Esophagus muscularis mucosa (tissue), 4 donors: ENCODE data around the gene IFNLR1. TPM values are rescaled to one million over a fixed set of nuclear protein-coding genes. Genes with fewer than 3 reads are reported as not detected.

Source experiments
- DNase-seq: peaks from one replicate; pipeline ENCODE4 v3.0.0-alpha.2; 2017; ENCODE audit errors: extremely low spot score
- H3K27ac ChIP-seq, 4 donors: fragments of 200-600 bp; sonication (generic); replicated peaks in 1 of 4; 1 replicate in 3 of 4; 2 replicates in 1 of 4; pipeline ENCODE4 v1.5.1; 2016 to 2019; ENCODE audit warnings: mild to moderate bottlenecking in 1 of 4
- H3K27me3 ChIP-seq, 4 donors: fragments of 200-600 bp; sonication (generic); one replicate each; pipeline versions ENCODE4 v1.5.1 to v1.6.0; 2016 to 2019
- H3K36me3 ChIP-seq, 4 donors: fragments of 200-600 bp; sonication (generic); one replicate each; pipeline ENCODE4 v1.5.1; 2016 to 2019
- H3K4me1 ChIP-seq, 4 donors: fragments of 200-600 bp; sonication (generic); one replicate each; pipeline ENCODE4 v1.5.1; 2016 to 2019
- H3K4me3 ChIP-seq, 4 donors: fragments of 200-600 bp; sonication (generic); 1 replicate in 2 of 4; 2 replicates in 2 of 4; pipeline ENCODE4 v1.5.1; 2016 to 2019; ENCODE audit warnings: mild to moderate bottlenecking in 4 of 4, moderate library complexity in 1 of 4
- H3K9me3 ChIP-seq, 4 donors: fragments of 200-600 bp; sonication (generic); 1 replicate in 3 of 4; 2 replicates in 1 of 4; pipeline ENCODE4 v1.5.1; 2016 to 2019
- EP300 ChIP-seq: sonication (generic); formaldehyde crosslinking; IDR thresholded peaks from one replicate; pipeline ENCODE4 v1.6.1; 2017; ENCODE audit warnings: antibody characterized with exemption
- POLR2A ChIP-seq: fragments of 450-650 bp; IDR thresholded peaks from one replicate; pipeline ENCODE4 v1.6.1; 2017; ENCODE audit warnings: antibody characterized with exemption, moderate library complexity, mild to moderate bottlenecking, low read depth
- POLR2AphosphoS5 ChIP-seq, 2 donors: sonication (generic); formaldehyde crosslinking; IDR thresholded peaks; one replicate each; pipeline ENCODE4 v1.6.1; 2017; ENCODE audit warnings: antibody characterized with exemption in 2 of 2
- WGBS: methylation state at CpG from one replicate; pipeline ENCODE4 v1.1.5; 2018; 5-methylcytosine and 5-hydroxymethylcytosine counted together
- intact Hi-C: fragments of 100-400 bp; cut with DNase I; formaldehyde crosslinking; loops from one replicate; pipeline ENCODE4 v1.15.1; 2023
- total RNA-seq, 4 donors: library from RNA; depleted of rRNA; stranded (reverse); fragments of >200 nt; gene quantifications; one replicate each; pipeline versions ENCODE4 v1.1.0 to v1.2.1, GENCODE V29; 2016
- TF ChIP-seq, protein P1 (sequence below), 3 experiments: fragments of 200-600 bp in 2 of 3; fragments of 450-650 bp in 1 of 3; sonication (generic) in 2 of 3; IDR thresholded peaks; one replicate each; pipeline ENCODE4 v1.5.1; 2017 to 2019; ENCODE audit warnings: antibody characterized with exemption in 3 of 3, mild to moderate bottlenecking in 2 of 3, moderate library complexity in 1 of 3

The IFNLR1 gene
- total RNA-seq, 4 donors from 2014 or later: 0.50 to 2.0 (median 1.2) TPM

DNA sequence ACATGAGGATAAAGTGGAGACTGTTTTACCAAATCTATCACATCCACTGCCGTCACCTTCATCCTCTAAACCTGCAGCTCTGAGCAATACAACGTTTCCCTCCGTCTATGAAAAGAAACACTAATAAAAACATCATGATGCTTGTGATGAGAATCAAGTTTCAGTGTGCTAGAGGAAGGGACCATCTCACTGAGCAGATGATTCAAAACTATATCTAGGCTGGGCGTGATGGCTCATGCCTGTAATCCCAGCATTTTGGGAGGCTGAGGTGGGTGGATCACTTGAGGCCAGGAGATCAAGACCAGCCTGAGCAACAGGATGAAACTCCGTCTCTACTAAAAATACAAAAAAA, 60.4 kb downstream of the IFNLR1 start:
- intact Hi-C loops: no loop called here
- peaks cover 0 to 6% (median 0%) of the 10 kb centered on the region in 4 donors for H3K4me1 ChIP-seq
- DNase-seq: no peak
- H3K27me3 ChIP-seq: no peaks in the 10 kb centered on the region
- TF ChIP-seq, protein P1, sequence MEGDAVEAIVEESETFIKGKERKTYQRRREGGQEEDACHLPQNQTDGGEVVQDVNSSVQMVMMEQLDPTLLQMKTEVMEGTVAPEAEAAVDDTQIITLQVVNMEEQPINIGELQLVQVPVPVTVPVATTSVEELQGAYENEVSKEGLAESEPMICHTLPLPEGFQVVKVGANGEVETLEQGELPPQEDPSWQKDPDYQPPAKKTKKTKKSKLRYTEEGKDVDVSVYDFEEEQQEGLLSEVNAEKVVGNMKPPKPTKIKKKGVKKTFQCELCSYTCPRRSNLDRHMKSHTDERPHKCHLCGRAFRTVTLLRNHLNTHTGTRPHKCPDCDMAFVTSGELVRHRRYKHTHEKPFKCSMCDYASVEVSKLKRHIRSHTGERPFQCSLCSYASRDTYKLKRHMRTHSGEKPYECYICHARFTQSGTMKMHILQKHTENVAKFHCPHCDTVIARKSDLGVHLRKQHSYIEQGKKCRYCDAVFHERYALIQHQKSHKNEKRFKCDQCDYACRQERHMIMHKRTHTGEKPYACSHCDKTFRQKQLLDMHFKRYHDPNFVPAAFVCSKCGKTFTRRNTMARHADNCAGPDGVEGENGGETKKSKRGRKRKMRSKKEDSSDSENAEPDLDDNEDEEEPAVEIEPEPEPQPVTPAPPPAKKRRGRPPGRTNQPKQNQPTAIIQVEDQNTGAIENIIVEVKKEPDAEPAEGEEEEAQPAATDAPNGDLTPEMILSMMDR (IDR thresholded peaks at IDR 0.05): no peak
- TF ChIP-seq EP300 (no peak), POLR2A (no peak), POLR2AphosphoS5 (IDR thresholded peaks at IDR 0.05) (no peak)
- 83% methylated on average over 5 of the region's 5 CpGs for WGBS
- no peaks in the 10 kb centered on the region for H3K36me3 ChIP-seq
- H3K9me3 ChIP-seq: peaks cover 0 to 16% (median 7%) of the 10 kb centered on the region in 4 donors
- no peak overlapping the region for H3K4me3 ChIP-seq
- no peak overlapping the region for H3K27ac ChIP-seq

DNA sequence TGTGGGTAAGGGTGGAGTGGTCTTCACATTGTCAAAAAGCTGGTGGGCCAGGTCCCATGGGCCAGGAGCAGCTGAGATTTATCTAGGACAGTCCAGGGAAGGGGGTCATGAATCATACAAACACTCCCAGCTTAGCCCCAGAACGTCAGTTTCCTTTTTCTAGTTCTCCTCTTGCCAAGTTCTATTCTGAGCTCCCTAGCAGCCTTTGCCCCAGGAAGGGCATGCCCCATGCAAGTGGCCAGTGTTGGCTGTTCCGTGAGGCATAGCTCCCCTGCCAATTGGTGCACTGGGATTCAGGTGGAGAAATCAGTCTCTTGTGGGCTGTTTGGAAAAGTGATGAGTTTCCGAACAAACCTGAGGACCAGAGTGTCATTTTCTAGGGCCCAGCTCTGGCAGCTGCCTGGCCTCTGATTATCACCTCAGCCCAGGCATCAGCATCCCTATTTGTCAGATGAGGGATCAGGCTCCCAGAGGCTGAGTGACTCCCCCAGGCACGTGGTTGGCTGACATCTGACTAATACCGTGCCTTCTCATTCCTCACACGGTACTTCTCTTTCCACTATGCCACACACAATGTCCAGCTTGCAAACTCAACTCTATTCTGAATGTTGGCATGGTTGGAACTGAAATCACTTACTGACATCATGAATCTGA, 60.9 kb downstream of the IFNLR1 start:
- Histone ChIP-seq H3K36me3 (no peaks in the 10 kb centered on the region), H3K27ac (no peak overlapping the region), H3K4me3 (no peak overlapping the region), H3K9me3 (peaks cover 0 to 15% (median 7%) of the 10 kb centered on the region in 4 donors), H3K4me1 (peaks cover 0 to 6% (median under 1%) of the 10 kb centered on the region in 4 donors), H3K27me3 (no peaks in the 10 kb centered on the region)
- no peak for DNase-seq
- WGBS: 31% methylated on average over 5 of the region's 6 CpGs
- TF ChIP-seq EP300: no peak
- TF ChIP-seq, protein P1 (IDR thresholded peaks at IDR 0.05): no peak
- intact Hi-C loops: no loop called here

DNA sequence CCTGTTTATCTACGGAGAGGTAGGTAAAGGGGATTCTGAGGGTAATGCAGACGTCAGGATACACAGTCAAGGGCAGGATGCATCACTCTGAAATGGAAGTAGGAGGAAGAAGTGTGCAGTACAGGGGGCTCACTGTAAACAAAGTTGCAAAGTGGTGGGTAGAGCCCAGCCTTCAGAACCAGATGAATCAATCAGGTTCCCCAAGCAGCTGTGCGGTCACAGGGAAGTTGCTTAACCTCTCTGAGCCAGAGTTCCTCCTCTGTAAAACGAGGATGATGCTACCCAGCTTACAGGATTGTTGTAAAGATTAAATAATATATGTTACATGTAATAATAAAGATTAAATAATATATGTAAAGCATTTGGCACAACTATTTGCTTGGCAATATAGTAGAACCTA, 61.6 kb downstream of the IFNLR1 start:
- intact Hi-C loops: no loop called here
- Histone ChIP-seq H3K27ac (no peak overlapping the region), H3K9me3 (peaks cover 0 to 9% (median 4%) of the 10 kb centered on the region in 4 donors), H3K4me3 (no peak overlapping the region), H3K27me3 (no peaks in the 10 kb centered on the region), H3K36me3 (no peaks in the 10 kb centered on the region), H3K4me1 (peaks cover 4 to 13% (median 7%) of the 10 kb centered on the region in 4 donors)
- TF ChIP-seq EP300 (no peak), POLR2A (no peak), POLR2AphosphoS5 (IDR thresholded peaks at IDR 0.05) (no peak)
- TF ChIP-seq, protein P1 (IDR thresholded peaks at IDR 0.05): no peak
- WGBS: 75% methylated on average over 4 of the region's 4 CpGs
- DNase-seq: no peak

DNA sequence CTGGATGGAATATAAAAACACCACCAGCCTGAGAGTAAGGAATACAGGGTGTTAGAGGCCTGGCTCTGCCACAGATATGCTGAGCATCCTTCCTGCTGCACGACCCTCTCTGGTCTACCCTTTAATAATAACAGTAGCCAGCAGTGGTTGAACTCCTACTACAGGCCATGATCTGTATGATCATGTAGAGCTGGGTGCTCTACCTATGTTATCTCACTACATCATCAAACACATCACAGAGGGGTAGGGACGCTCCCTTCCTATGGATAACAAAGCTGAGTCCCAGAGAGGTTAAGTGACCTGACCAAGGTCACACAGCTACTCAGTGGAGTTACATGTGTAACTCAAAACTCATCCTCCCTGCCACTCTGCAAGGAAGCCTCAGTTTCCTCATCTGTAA, 62.1 kb downstream of the IFNLR1 start:
- DNase-seq: no peak
- Histone ChIP-seq H3K4me1 (peaks cover 9 to 18% (median 12%) of the 10 kb centered on the region in 4 donors), H3K27me3 (no peaks in the 10 kb centered on the region), H3K36me3 (no peaks in the 10 kb centered on the region), H3K9me3 (peaks cover 0 to 4% (median 0%) of the 10 kb centered on the region in 4 donors), H3K27ac (no peak overlapping the region), H3K4me3 (no peak overlapping the region)
- WGBS: 78% methylated on average over 2 of the region's 2 CpGs
- intact Hi-C loops: no loop called here
- TF ChIP-seq POLR2A (no peak), POLR2AphosphoS5 (IDR thresholded peaks at IDR 0.05) (no peak), EP300 (no peak)
- TF ChIP-seq, protein P1 (IDR thresholded peaks at IDR 0.05): no peak

DNA sequence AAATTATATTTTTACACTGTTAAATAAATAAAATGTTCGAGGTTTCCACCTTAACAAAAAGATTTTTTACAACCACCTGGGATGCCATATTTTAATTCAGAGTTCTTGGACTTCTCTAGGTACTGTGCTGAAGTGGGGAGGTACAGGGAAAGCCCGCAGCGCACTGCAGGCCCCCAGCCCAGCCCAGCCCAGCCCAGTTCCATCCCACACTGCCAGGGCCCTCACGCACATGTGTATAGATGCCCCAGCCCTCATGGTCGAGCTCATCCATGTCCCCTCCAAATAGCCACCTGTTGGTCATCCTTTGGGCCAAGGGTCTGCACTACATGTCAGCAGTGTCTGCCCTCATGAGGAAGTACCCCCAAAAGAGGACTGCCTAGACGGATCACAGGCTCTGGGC, 63.5 kb downstream of the IFNLR1 start:
- Histone ChIP-seq H3K27me3 (no peaks in the 10 kb centered on the region), H3K4me3 (no peak overlapping the region), H3K4me1 (peaks cover 13 to 24% (median 16%) of the 10 kb centered on the region in 4 donors), H3K36me3 (no peaks in the 10 kb centered on the region), H3K9me3 (no peaks in the 10 kb centered on the region), H3K27ac (no peak overlapping the region)
- WGBS: 83% methylated on average over 6 of the region's 6 CpGs
- no peak for DNase-seq
- no peak for TF ChIP-seq EP300
- TF ChIP-seq POLR2A: no peak
- no peak for TF ChIP-seq POLR2AphosphoS5 (IDR thresholded peaks at IDR 0.05)
- TF ChIP-seq, protein P1 (IDR thresholded peaks at IDR 0.05): no peak
- intact Hi-C loops: no loop called here
